HG02884 (cell line): ENCODE measurements around the gene ICOS.
"Not testable (repeated sequence)": the region's sequence is repeated elsewhere in the genome, so short reads cannot be mapped to it uniquely, and the experiment has no call there.

ENCODE experiments used
- ATAC-seq: cut with Tn5 transposase; IDR thresholded peaks from one replicate; pipeline ENCODE4 v1.9.1; 2021; ENCODE audit warnings: mild to moderate bottlenecking, moderate library complexity; ENCODE audit not compliant: unreplicated experiment

Gene ICOS

DNA sequence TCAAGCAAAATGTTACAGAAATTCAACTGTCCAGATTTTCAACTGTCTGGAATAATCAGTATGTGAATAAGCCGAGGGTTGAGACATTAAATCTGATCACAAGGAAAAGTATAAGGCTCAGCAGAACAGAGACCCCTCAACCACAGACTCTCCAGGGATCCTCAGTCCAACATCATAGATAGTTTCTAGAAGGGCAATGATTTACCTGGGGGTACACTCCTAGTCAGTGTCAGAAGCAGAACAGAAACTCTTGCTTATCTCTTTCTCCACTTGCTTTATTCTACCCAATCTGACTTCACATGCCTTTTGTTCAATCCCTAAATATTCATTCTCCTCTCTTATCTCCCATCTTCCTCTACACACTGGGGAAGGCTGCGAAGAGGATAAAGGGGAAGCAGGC is 36.4 kb downstream of the ICOS start:
- ATAC-seq = no peak

- no peak for ATAC-seq
Observed at GRCh38 chr2:203973676-203974075, 37.1 kb downstream of the ICOS start.

- ATAC-seq = no peak
Observed at GRCh38 chr2:203975912-203976311, 39.3 kb downstream of the ICOS start.

- no peak for ATAC-seq
Observed at GRCh38 chr2:203982276-203982675, 45.7 kb downstream of the ICOS start.

- no peak for ATAC-seq
Observed at GRCh38 chr2:203983064-203983715, 46.6 kb downstream of the ICOS start.

DNA sequence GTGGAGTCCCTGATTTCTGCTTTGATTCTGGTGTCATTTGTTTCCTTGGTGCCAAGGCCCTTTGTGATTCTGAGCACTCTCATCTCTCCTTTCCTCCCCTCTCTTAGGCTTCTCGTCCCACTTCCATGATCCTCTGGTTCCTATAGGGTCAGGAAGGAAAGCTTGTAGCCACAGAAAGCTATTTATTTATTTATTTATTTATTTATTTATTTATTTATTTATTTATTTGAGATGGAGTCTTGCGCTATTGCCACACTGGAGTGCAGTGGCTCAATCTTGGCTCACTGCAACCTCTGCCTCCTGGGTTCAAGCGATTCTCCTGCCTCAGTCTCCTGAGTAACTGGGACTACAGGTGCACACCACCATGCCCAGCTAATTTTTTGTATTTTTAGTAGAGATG is 49.4 kb downstream of the ICOS start:
- ATAC-seq = not testable (repeated sequence)

DNA sequence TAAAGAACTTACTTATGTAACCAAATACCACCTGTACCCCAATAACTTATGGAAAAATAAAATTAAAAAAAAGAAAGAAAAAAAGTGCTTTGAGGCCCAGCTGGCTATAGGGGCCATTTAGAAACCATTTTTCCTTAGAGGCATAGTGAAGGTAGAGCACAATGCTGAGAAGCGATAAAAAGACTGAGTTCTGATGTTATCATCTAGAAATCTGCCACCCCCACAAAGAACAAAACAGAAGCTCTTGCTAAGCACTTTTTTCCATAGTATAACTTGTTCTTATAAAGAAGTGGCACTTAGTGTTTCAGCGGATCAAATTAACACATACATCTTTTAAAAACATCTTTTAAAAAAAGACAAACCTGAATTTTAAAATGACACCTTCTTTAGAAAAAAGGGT is 51.4 kb downstream of the ICOS start:
- ATAC-seq = no peak

GRCh38 chr2:203988500-203989260 is 52.1 kb downstream of the ICOS start:
- no peak for ATAC-seq

- no peak for ATAC-seq
Observed at GRCh38 chr2:203989521-203989920, 53.0 kb downstream of the ICOS start.

GRCh38 chr2:203992509-203992908 is 55.9 kb downstream of the ICOS start:
- ATAC-seq = no peak

- ATAC-seq = no peak
Observed at GRCh38 chr2:203993011-203993410, 56.4 kb downstream of the ICOS start.

GRCh38 chr2:203993560-203993959 is 57.0 kb downstream of the ICOS start:
- ATAC-seq = no peak

DNA sequence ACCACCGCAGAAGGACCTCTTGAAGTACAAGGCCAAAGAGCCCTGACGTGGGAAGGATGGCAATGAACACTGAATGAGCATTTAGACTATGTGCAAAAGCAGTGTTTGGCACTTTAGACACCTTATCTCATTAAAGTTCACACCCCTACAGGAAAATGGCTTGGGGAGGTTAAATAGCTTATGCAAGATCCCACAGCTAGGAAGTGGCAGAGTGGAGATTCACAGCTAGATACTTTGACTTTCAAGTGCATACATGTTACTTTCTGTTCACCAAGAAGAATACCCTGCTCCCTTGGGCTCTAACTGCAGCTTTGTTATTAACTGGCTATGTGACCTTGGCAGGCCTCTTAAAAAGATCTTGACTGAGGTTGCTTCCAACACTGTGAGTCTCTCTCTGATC is 58.2 kb downstream of the ICOS start:
- no peak for ATAC-seq

DNA sequence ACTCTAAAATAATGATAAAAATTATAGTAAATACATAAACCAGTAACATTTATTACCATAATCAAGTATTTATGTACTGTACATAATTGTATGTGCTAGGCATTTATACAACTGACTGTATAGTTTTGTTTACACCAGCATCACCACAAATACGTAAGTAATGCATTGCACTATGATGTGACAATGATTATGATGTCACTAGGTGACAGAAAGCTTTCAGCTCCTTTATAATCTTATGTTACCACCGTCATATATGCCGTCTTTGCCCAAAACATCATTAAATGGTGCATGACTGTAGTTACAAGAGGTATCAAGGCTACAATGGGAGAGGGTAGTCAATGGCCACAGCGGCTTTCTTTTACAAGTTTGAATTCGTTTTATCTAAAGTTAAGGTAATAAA is 60.1 kb downstream of the ICOS start:
- ATAC-seq = no peak

DNA sequence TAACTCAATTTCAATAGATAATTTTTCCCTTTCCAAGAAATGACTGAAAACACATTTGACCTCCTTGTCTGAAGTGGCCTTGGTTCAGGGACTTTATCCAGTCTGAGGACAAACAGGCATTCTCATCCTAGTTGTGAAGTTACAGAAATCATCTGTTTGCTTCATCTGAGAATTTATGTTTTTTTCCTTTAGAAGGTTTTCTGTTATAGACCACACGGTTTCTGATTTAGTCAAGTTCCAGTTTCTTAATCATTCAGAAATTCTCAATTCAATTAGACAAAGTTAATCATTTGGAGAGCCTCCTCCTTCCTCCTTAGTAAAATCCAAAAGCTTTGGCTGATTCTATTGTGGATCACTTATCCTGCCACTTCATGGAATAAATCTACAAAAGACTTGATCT is 60.9 kb downstream of the ICOS start:
- peak; percentile 67 for ATAC-seq

GRCh38 chr2:203997980-203998809 is 61.6 kb downstream of the ICOS start:
- ATAC-seq = no peak

DNA sequence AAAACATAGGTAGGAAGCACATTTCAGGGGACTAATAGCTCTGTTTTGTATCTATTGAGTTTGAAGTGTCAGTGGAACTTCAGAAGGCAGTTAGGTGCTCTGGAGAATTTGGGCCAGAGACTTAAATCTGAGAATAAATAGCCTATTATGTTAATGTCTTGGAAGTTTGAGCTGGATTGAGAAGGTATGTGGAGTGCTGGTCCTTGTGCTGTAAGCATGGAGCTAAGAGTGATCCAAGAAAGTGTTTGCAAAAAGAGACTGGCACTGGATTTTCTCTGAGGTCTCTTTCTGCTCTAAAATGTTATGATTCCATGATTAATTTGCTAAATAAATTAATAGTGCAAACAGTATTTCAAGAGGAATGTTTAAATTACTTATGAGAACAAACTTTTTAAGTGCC is 63.3 kb downstream of the ICOS start:
- no peak for ATAC-seq

DNA sequence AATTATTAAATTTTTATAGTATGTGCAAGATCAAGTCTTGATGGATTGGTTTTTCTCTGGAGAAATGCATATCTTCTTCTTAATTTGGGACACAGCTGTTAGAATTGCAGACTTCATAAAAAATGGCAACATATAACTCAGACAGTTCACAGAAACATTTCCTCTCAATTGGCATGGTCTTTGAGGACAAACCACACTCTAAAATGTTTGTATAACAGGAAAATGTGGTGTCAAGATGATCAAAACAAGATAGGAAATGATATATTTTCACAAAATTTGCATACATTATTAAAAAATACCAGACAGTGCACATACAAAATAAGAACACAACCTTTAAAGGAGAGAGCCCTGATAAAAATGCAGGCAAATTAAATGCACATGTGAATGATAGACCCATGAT is 63.9 kb downstream of the ICOS start:
- no peak for ATAC-seq

GRCh38 chr2:204003276-204003990 is 66.9 kb downstream of the ICOS start:
- ATAC-seq = no peak

DNA sequence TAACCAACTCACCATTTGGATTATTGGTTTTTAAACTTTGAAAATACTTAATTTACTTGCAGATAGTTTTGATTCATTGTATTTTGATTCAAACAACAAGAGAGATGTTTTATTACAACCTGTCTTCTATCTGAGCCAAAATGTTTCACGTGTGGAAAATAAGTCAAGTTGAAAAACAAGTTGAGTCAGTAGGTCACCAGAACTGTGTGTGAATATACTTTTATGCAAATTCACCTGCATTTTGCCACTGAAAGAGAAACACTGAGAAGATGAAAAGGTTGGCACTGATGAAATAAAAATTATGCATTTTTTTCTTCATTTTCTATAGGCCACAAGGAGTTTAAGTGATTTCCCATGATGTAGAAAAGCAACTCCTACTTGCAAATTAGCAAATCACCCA is 68.3 kb downstream of the ICOS start:
- ATAC-seq = no peak
